ENCODE measurements around the gene VCAM1.

The VCAM1 gene

DNA sequence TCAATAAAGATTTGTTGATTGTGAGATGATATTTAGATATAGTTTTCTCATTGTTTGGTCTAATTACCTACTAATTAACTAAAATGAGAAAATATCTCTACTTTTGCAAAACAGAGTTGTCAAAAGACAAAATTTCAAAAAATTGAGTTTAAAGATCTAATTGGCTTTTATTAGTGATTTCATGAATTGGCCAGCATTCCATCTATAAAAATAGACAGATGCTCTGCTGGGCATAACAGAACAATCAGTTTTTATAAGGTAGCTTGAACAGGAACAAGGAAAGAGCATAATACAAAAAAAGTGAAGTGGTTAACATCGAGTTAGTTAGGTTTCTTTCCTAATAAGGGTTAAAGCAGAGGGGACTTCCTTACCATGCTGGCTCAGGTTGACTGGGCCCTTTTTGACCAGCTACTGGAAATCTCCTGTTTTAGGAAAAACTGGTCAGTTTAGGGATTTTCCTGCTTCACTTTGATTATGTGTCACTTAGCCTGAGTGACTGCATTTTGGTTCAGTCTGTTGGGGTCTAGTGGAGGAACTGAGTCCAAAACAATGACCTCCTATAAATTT is 63.0 kb downstream of the VCAM1 start:
- no peak for DNase-seq

DNA sequence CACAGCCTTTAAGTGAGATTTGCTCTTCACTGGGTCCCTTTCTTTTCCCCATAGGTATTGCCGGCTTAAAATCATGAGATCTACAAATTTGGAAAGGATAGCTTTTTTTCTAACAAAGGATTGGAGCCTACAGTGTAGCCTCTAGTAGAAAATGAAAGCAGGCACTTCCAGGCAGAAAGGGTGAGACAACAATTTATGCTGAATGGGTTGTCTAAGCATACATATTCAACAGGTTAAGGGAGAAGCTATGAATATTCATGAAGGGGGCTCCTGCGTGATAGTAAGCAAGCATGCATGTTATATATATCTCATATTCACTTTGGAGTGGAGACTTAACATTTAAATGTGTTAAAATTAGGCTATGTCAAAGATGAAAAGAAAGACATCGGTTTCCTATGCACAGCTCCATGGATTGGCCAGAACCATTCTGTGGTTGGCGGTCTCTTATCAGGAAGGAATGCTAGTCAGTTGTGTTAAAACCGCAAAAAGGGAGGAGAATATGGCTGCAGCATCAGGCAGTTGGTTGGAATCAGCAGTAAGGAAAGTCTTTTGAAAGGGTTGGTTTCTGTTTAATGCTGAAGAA is 66.0 kb downstream of the VCAM1 start:
- no peak for DNase-seq

- no peak for DNase-seq
These were observed 67.3 kb downstream of the VCAM1 start for GRCh38 chr1:100786870-100787269.
